Measurements from ENCODE around the gene ZFP42. TPM values are rescaled to one million over a fixed set of nuclear protein-coding genes. Genes with fewer than 3 reads are reported as not detected.

The ZFP42 gene
- total RNA-seq, 2 donors from 2014 or later = not detected

Other genes with a start within 250 kb of the ZFP42 start
- not detected for gene TRIML2, start 113.8 kb downstream of the ZFP42 start, total RNA-seq
- not detected for gene TRIML1, start 143.7 kb downstream of the ZFP42 start, total RNA-seq

Measured in left colon (tissue), 2 donors.